Medulla oblongata (tissue), 1 donor: ENCODE data around the gene KIRREL1.

ENCODE experiments used
- DNase-seq: peaks from one replicate; pipeline ENCODE4 v3.0.0-alpha.2; 2015; ENCODE audit errors: extremely low spot score

The KIRREL1 gene

DNA sequence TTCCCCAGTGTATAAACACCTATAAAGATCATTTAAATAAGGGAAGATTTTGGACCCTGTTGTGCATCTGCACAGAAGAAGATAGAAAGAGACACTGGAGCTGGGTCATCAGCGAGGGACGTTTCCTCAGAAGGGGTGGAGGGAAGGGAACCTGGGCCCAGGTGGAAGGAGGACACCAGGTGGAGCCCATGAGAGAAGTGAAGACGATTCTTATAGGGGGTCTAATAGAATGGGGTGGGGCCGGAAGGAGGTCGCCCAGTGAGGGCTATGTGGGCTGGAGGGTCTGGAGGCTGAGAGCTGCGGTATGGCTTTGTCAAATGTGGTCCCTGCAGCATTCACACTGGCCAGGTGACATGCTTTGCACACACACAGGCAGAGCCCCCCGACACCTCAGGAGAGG, 13.7 kb downstream of the KIRREL1 start:
- DNase-seq: no peak

DNA sequence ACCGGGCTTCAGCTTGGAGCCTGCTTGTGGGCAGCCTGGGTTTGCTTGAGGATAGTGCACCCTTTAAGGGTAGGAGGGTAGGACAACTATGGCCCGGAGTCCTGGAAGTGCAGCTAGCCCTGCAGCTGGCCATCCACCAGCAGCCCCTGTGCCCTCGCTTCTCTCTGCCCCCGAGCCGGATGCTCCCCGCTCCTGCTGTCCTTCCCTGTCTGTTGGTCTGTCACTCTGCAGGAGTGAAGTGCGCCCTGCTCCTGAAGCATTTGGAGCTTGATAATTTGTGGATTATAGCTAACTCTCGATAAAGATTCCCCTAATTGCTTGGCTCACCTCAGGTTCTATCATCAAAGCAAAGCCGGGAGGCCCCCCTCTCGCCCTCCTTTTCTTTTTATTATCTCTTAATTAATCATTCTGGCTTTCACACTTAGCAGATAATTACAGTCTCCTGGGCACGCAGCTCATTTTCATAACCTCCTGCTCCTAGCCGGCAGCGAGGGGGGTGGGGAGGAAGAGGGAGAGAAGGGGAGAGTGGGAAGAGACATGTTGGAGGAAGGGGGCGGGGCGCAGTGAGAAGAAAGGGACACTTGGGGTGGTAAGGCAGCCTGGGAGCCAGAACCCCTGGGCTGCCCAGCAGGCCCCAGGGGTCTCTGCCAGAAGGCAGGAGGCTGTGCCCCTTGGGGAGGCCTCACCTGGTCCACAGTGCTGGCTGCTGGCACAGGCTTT, 14.4 kb downstream of the KIRREL1 start:
- no peak for DNase-seq

DNA sequence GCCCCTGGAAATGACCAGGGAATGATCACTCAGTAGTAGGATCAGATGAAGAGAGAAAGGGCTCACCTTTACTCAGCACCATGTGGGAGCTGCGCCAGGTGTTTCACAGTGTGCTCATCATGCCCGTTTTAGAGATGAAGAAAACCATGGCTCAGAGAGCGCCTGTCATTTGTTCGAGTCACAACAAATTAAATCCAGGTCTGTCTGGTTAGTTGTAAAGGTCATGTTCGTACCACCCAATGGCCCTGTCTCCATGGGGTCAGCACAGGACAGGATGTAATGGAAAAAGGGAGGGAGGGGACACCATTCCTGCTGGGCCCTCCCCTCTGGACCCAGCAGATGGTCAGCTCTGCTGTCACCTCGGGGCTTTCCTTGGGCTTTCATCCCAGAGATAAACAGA, 15.2 kb downstream of the KIRREL1 start:
- no peak for DNase-seq

GRCh38 chr1:158011714-158012113, 18.3 kb downstream of the KIRREL1 start:
- no peak for DNase-seq

DNA sequence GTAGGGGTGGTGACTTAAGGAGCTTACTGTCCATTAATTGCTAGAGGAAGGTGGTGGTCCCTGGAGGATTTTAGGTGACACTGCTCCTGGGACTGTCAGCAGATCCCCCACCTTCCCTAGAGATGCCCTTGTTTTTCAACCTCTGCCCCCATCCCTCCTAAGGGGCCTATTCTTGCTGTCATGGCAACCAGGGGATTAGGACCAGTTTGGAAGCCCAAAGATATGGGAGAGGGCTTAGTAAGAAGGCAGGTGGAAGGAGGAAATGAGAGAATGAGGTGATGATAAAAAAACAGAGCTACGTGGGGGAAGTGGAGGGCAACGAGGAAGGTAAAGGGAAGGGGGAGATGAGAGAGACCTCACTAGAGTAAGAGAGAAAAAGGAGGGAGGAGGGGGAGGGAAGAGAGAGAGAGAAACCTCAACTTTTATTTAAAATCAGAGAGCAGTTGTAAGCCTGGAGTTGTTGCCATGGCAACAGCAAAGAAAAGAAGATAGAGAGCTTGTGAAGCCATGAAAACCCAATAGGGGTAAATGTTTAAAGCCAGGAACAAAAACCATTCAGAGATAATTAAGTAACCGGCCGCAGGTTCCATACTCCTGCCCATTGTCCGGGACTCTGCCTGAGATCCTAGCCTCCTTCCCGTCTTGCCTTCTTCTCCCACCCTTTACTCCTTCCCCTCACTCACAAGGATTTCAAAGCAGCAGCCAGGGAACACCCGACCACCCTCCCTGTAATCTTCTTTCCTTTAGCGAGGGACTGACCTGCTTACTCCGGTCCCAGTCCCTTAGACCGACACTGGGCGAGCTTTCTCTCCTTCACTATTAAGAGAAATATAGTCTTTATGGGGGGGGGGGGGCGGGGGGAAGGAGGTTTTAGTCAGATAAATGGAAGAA, 20.6 kb downstream of the KIRREL1 start:
- DNase-seq: no peak

- DNase-seq: no peak
Measured at GRCh38 chr1:158014731-158015320, 21.4 kb downstream of the KIRREL1 start.

- no peak for DNase-seq
Measured at GRCh38 chr1:158016651-158017335, 23.3 kb downstream of the KIRREL1 start.

DNA sequence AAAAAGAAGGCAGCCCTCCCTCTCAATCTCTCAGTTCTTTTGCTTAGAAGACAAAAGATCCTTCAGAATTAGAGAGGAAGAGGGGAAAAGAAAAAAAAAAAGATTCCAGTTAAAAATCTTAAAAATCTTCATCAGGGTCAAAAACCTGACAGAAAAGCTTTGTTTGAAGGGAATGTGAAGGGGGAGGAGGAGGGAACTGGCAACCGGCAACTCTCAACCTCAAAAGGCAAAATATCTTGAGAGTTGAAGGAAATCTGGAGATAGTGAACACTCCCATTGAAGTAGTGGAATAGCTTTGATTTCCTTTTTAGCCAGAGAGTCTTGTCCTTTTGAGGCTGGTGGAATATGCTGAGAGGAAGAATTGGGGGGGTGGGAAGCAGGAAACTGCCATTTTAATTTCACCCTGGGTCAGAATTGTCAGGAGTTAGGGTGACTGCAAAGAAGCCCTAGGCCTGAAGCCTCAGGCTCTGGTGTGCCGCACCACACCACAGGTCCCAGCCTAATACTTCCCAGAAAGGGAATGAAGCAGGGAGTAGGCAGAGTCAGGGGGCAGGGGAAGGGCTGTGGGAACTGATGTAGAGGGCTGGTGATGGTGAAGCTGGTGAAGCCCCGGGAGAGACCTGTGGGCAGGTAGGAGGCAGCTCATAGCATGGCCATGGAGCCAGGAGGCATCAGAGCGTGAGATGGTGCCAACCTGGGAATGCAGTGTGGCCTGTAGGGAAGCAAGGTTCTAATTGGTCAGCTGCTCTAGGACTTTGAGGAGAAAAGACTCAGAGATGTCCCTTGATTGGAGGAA, 24.6 kb downstream of the KIRREL1 start:
- DNase-seq: no peak

DNA sequence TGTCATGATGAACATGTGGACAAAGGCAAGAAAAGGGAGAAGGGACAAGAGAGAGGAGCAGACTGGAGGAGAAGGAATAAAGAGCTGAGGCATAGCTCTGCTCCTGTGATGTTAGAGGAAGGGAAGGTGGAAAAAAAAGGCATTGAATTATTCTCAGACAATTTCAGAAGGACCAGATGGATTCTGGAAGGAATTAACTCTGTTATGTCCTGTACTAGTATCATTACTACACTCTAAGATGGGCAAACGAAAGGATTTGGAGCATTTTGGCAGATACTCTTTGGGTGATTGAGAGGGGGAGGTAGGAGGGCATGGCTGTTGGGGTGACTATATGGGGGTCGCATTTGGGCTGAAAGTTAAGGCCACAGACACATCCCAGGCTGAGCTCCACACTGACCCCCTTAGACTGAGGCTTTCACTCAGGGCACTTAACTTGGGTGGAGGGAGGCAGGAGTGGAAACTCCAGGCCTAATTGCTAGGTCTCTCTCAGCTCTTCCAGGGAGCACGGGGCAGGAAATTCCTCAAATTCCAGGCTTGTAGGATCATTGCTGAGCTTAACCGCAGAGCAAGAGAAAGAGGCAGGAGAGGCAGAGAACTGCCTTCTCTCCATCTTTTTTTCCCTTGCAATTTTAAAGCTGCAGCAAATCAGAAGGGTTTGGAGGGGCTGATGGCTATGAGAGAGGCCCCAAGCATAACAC, 25.9 kb downstream of the KIRREL1 start:
- no peak for DNase-seq

- no peak for DNase-seq
Measured at GRCh38 chr1:158020259-158020885, 26.9 kb downstream of the KIRREL1 start.

GRCh38 chr1:158020886-158021620, 27.6 kb downstream of the KIRREL1 start:
- no peak for DNase-seq

- DNase-seq: no peak
Measured at GRCh38 chr1:158021721-158022120, 28.3 kb downstream of the KIRREL1 start.

DNA sequence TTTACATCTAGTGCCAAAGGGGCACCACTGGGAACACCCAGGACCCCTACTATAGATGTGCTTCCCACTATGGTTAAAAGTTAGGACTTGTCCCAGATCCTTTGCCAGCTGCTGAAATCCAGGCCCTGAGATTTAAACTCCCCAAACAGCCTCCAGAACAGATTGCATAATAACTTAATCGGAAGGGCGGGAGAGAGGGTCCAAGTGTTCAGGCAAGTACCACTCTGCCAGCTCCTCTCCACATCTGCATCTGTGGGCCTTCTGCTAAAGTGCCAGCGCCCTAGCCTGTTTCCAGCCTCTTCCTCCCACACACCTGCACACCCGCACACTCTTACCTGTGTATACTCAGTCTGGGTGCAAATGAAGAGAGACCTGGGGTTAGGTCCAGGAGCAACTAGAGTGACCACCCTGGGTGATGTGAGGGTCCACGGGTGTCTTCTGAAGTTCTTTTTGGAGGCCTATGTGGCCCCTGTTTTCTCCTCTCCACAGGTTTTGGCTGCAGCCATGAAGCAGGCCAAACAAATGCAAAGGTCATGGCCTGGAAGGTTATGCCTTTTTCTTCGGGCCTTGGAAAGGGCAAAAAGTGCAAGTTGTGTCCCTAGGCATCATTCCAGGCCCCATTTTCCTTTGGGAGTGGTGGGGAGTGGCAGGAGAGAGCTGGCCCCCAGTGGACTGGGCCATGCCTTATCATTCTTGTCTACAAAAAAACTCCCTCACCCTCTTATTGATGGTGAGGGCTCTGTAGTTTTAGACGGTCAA, 29.3 kb downstream of the KIRREL1 start:
- no peak for DNase-seq

- no peak for DNase-seq
Measured at GRCh38 chr1:158024737-158025136, 31.3 kb downstream of the KIRREL1 start.

- DNase-seq: no peak
Measured at GRCh38 chr1:158025576-158026230, 32.3 kb downstream of the KIRREL1 start.

GRCh38 chr1:158026651-158027050, 33.2 kb downstream of the KIRREL1 start:
- DNase-seq: no peak

- no peak for DNase-seq
Measured at GRCh38 chr1:158027508-158027907, 34.1 kb downstream of the KIRREL1 start.

- DNase-seq: no peak
Measured at GRCh38 chr1:158028969-158029368, 35.5 kb downstream of the KIRREL1 start.
